ENCODE measurements around the gene LRRK1.

The LRRK1 gene

GRCh38 chr15:100918034-100918689, 995 bp upstream of the LRRK1 start:
- DNase-seq = peak; percentile 83

GRCh38 chr15:100919481-100920405, 586 bp downstream of the LRRK1 start:
- DNase-seq = no peak

GRCh38 chr15:100920516-100921135, 1.5 kb downstream of the LRRK1 start:
- DNase-seq = no peak

- no peak for DNase-seq
Measured at GRCh38 chr15:100922192-100923040, 3.3 kb downstream of the LRRK1 start.

- no peak for DNase-seq
Measured at GRCh38 chr15:100923076-100923475, 3.9 kb downstream of the LRRK1 start.

GRCh38 chr15:100923902-100924301, 4.7 kb downstream of the LRRK1 start:
- no peak for DNase-seq

GRCh38 chr15:100924436-100924835, 5.3 kb downstream of the LRRK1 start:
- no peak for DNase-seq

- no peak for DNase-seq
Measured at GRCh38 chr15:100925480-100925879, 6.3 kb downstream of the LRRK1 start.

GRCh38 chr15:100926258-100926657, 7.1 kb downstream of the LRRK1 start:
- DNase-seq = no peak

- no peak for DNase-seq
Measured at GRCh38 chr15:100926971-100927756, 8.0 kb downstream of the LRRK1 start.

GRCh38 chr15:100928632-100929280, 9.6 kb downstream of the LRRK1 start:
- DNase-seq = peak; percentile 51

GRCh38 chr15:100929641-100930042, 10.5 kb downstream of the LRRK1 start:
- DNase-seq = peak; percentile 40

GRCh38 chr15:100930306-100930848, 11.2 kb downstream of the LRRK1 start:
- DNase-seq = no peak

- DNase-seq = no peak
Measured at GRCh38 chr15:100931143-100931890, 12.2 kb downstream of the LRRK1 start.

GRCh38 chr15:100932676-100933348, 13.7 kb downstream of the LRRK1 start:
- no peak for DNase-seq

- no peak for DNase-seq
Measured at GRCh38 chr15:100934166-100934565, 15.0 kb downstream of the LRRK1 start.

- DNase-seq = no peak
Measured at GRCh38 chr15:100934726-100935125, 15.6 kb downstream of the LRRK1 start.

- DNase-seq = no peak
Measured at GRCh38 chr15:100937171-100937570, 18.0 kb downstream of the LRRK1 start.

- no peak for DNase-seq
Measured at GRCh38 chr15:100939791-100940190, 20.6 kb downstream of the LRRK1 start.

Measured in NCI-H1105 (cell line).